Measurements from ENCODE around the gene MINDY4. TPM values are rescaled to one million over a fixed set of nuclear protein-coding genes. Genes with fewer than 3 reads are reported as not detected.
A peak's percentile ranks its signal among the peaks of the same experiment; 100 is the strongest.

MINDY4 gene
- polyA plus RNA-seq, 3 donors, result 0.15 to 0.17 TPM; not detected in 1

DNA sequence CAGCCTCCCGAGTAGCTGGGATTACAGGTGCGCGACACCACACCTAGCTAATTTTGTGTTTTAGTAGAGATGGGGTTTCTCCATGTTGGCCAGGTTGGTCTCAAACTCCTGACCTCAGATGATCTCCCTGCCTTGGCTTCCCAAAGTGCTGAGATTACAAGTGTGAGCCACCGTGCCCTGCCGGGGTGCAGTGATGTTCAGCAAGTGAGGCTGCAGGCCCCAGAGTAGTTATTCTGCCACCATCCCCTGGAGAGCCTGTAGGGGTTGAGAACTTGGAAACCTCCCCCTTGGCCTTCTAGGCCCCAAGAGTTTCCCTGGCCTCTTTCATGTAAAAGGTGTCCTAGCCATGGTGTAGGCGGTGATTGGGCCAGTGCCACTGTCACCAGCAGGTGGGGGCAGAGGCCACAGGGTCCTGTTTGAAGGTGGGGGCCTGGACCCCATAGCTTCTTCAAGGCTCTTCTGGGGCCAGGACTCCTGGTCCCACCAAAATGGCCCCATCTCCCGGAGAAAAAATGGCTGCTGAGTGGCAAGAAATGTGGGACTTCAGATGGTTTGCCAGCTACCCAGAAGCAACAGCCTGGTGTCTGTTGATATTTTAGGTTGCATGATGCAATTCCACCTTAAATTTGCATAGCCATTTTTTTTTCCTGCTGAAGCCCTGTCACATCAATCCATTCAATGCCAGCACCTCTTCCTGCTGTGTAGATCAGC lies 44.8 kb upstream of the MINDY4 start:
- Mint-ChIP-seq H3K27me3 (ENCODE audit: low read depth in 3 of 3) (peaks cover 2 to 12% (median 9%) of the 10 kb centered on the region in 3 donors), H3K27ac (no peak overlapping the region), H3K36me3 (no peaks in the 10 kb centered on the region), H3K4me1 (peaks cover 15% of the 10 kb centered on the region), H3K9me3 (peaks cover 0 to 3% (median 0%) of the 10 kb centered on the region in 7 donors), H3K4me3 (peak overlapping the region in 1 of 2 donors; percentile 21)
- no peak overlapping the region for H3K4me3 ChIP-seq (replicated peaks in 1 of 3; ENCODE audit: low read depth in 2 of 3, low read length in 3 of 3)
- intact Hi-C loops (cut with micrococcal nuclease), result no loop called here
- TF ChIP-seq, protein P1, sequence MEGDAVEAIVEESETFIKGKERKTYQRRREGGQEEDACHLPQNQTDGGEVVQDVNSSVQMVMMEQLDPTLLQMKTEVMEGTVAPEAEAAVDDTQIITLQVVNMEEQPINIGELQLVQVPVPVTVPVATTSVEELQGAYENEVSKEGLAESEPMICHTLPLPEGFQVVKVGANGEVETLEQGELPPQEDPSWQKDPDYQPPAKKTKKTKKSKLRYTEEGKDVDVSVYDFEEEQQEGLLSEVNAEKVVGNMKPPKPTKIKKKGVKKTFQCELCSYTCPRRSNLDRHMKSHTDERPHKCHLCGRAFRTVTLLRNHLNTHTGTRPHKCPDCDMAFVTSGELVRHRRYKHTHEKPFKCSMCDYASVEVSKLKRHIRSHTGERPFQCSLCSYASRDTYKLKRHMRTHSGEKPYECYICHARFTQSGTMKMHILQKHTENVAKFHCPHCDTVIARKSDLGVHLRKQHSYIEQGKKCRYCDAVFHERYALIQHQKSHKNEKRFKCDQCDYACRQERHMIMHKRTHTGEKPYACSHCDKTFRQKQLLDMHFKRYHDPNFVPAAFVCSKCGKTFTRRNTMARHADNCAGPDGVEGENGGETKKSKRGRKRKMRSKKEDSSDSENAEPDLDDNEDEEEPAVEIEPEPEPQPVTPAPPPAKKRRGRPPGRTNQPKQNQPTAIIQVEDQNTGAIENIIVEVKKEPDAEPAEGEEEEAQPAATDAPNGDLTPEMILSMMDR (IDR thresholded peaks at IDR 0.05), result no peak
- H3K4me2 ChIP-seq (replicated peaks; ENCODE audit: extremely low read depth, low read length, poor library complexity, severe bottlenecking), result no peak overlapping the region
- H3K79me2 ChIP-seq (ENCODE audit: insufficient read depth, low read length), result no peaks in the 10 kb centered on the region
- WGBS (ENCODE audit: insufficient coverage), result 100% methylated on average over 3 of the region's 7 CpGs
- no peaks in the 10 kb centered on the region for H3K27me3 ChIP-seq (ENCODE audit: control insufficient read depth in 2 of 2, insufficient read depth in 2 of 2, low read length in 2 of 2)
- no peaks in the 10 kb centered on the region for H3K36me3 ChIP-seq (replicated peaks in 1 of 2; ENCODE audit: control insufficient read depth in 1 of 2, insufficient read depth in 2 of 2, low read length in 2 of 2)
- H4K20me1 ChIP-seq (ENCODE audit: insufficient read depth, low read length), result no peaks in the 10 kb centered on the region
- H3K27ac ChIP-seq (ENCODE audit: low read depth in 1 of 2, low read length in 2 of 2), result no peak overlapping the region
- H3K9me3 ChIP-seq (replicated peaks in 1 of 2; ENCODE audit: control insufficient read depth in 1 of 2, insufficient read depth in 1 of 2, low read length in 2 of 2), result no peaks in the 10 kb centered on the region
- no peak overlapping the region for H2AFZ ChIP-seq (ENCODE audit: insufficient read depth, low read depth, low read length, poor library complexity, severe bottlenecking)
- H3K9ac ChIP-seq (ENCODE audit: insufficient read depth, low read length, poor library complexity, severe bottlenecking), result no peak overlapping the region
- no peak for DNase-seq
- H3K4me1 ChIP-seq (ENCODE audit: control insufficient read depth in 1 of 2, insufficient read depth in 2 of 2, low read length in 2 of 2), result peaks cover 7 to 12% of the 10 kb centered on the region in 2 donors

DNA sequence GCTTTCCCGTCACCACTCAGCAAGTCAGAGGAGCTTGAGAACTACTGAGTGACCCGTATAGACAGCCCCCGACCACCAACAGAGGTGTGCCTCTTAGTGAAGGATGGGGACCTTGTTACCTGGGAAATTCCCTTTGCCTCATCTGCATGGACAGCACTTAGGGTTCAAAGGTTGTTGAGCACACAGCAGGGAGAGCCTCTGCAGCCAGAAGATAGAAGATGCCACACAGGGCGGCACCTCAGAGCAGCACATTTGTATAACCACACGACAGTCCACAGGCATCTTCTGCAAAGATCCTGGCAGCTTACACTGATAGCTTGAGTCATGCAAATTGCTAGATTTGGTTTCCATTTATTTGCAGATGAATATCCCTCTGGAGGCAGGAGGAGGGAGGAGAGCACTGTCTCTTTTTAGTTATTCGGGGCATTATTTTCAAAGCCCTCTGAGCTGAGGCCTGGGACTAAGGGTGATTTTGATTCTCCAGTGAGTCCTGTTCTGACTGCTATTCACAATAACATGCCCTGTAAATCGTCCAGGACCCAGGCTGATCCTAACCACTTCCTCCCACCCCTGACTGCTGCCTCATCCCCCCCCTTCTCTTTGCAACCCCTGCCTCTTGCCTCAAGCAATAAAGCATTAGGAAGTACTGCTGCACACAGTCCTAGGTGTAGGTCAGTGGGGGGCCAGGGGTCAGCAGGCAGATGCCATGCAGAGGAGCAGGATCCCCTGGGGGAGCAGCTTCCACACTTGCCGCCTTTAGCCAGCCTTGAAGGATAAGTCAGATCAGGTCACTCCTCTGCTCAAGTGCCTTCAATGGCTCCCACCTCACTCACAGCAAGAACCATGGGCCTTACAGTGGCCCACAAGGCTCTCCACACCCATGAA lies 43.9 kb upstream of the MINDY4 start:
- peaks cover 15% of the 10 kb centered on the region for H3K4me1 Mint-ChIP-seq
- 41% methylated on average over 4 of the region's 8 CpGs for WGBS (ENCODE audit: insufficient coverage)
- Histone ChIP-seq H3K27me3 (ENCODE audit: control insufficient read depth in 2 of 2, insufficient read depth in 2 of 2, low read length in 2 of 2) (no peaks in the 10 kb centered on the region), H3K4me2 (replicated peaks; ENCODE audit: extremely low read depth, low read length, poor library complexity, severe bottlenecking) (no peak overlapping the region), H2AFZ (ENCODE audit: insufficient read depth, low read depth, low read length, poor library complexity, severe bottlenecking) (peak overlapping the region; percentile 56), H3K27ac (ENCODE audit: low read depth in 1 of 2, low read length in 2 of 2) (no peak overlapping the region), H3K9ac (ENCODE audit: insufficient read depth, low read length, poor library complexity, severe bottlenecking) (peak overlapping the region; percentile 21), H3K79me2 (ENCODE audit: insufficient read depth, low read length) (no peaks in the 10 kb centered on the region), H4K20me1 (ENCODE audit: insufficient read depth, low read length) (no peaks in the 10 kb centered on the region), H3K4me3 (replicated peaks in 1 of 3; ENCODE audit: low read depth in 2 of 3, low read length in 3 of 3) (no peak overlapping the region), H3K36me3 (replicated peaks in 1 of 2; ENCODE audit: control insufficient read depth in 1 of 2, insufficient read depth in 2 of 2, low read length in 2 of 2) (no peaks in the 10 kb centered on the region), H3K9me3 (replicated peaks in 1 of 2; ENCODE audit: control insufficient read depth in 1 of 2, insufficient read depth in 1 of 2, low read length in 2 of 2) (no peaks in the 10 kb centered on the region), H3K4me1 (ENCODE audit: control insufficient read depth in 1 of 2, insufficient read depth in 2 of 2, low read length in 2 of 2) (peaks cover 7 to 12% of the 10 kb centered on the region in 2 donors)
- H3K27me3 Mint-ChIP-seq (ENCODE audit: low read depth in 3 of 3), result peaks cover 2 to 11% (median 10%) of the 10 kb centered on the region in 3 donors
- peak overlapping the region in 1 of 2 donors; percentile 21 for H3K4me3 Mint-ChIP-seq
- peaks cover 0 to 1% (median 0%) of the 10 kb centered on the region in 7 donors for H3K9me3 Mint-ChIP-seq
- intact Hi-C loops (cut with micrococcal nuclease), result no loop called here
- TF ChIP-seq, protein P1 (IDR thresholded peaks at IDR 0.05), result no peak
- no peaks in the 10 kb centered on the region for H3K36me3 Mint-ChIP-seq
- DNase-seq, result no peak
- no peak overlapping the region for H3K27ac Mint-ChIP-seq
